K562 (cell line): ENCODE data around the gene SEMA6B. TPM values are rescaled to one million over a fixed set of nuclear protein-coding genes. Genes with fewer than 3 reads are reported as not detected.
A peak's percentile ranks its signal among the peaks of the same experiment; 100 is the strongest.

Experiments used
- BCOR ChIP-seq: fragments of 450-650 bp; IDR thresholded peaks from 2 replicates; pipeline ENCODE4 v1.6.1; 2016
- CBFB ChIP-seq: sonication (generic); formaldehyde crosslinking; IDR thresholded peaks from 2 replicates; pipeline ENCODE4 v1.4.0; 2020; ENCODE audit warnings: mild to moderate bottlenecking, missing genetic modification reagents
- JUND ChIP-seq, 2 experiments: IDR thresholded peaks; 2 replicates in 1 of 2; 3 replicates in 1 of 2; pipeline ENCODE4 v1.6.1; 2011; ENCODE audit warnings: borderline replicate concordance in 2 of 2, low read depth in 2 of 2, low read length in 2 of 2, improper control_type of control experiment in 1 of 2, missing biosample characterization in 1 of 2, missing genetic modification characterization in 1 of 2, missing genetic modification reagents in 1 of 2
- MEIS2 ChIP-seq: fragments of 450-650 bp; IDR thresholded peaks from 2 replicates; pipeline ENCODE4 v1.6.1; 2014; ENCODE audit warnings: mild to moderate bottlenecking; ENCODE audit not compliant: partially characterized antibody
- MYNN ChIP-seq, 2 experiments: sonication (generic); formaldehyde crosslinking in 1 of 2; IDR thresholded peaks; 2 replicates each; pipeline versions ENCODE4 v1.5.0 to v1.6.1; 2016 to 2020; ENCODE audit warnings: antibody characterized with exemption in 1 of 2, missing genetic modification reagents in 1 of 2
- NFE2L1 ChIP-seq: fragments of 450-650 bp; IDR thresholded peaks from 2 replicates; pipeline ENCODE4 v1.6.1; 2016; ENCODE audit warnings: missing genetic modification characterization, low read depth, mild to moderate bottlenecking, missing compliant biosample characterization, moderate library complexity, borderline replicate concordance
- POLR2B ChIP-seq: fragments of 450-650 bp; IDR thresholded peaks from 2 replicates; pipeline ENCODE4 v1.6.1; 2018; ENCODE audit warnings: low read depth; ENCODE audit not compliant: partially characterized antibody
- PURB ChIP-seq: sonication (generic); formaldehyde crosslinking; IDR thresholded peaks from 2 replicates; pipeline ENCODE4 v1.9.0; 2021; ENCODE audit warnings: low read depth, mild to moderate bottlenecking, missing genetic modification reagents
- TCF7 ChIP-seq: sonication (generic); IDR thresholded peaks from 2 replicates; pipeline ENCODE4 v1.6.1; 2016; ENCODE audit warnings: antibody characterized with exemption, borderline replicate concordance
- TOE1 ChIP-seq, 2 experiments: fragments of 450-650 bp in 1 of 2; sonication (generic) in 1 of 2; formaldehyde crosslinking in 1 of 2; IDR thresholded peaks; 2 replicates each; pipeline versions ENCODE4 v1.7.1 to v1.8.0; 2016 to 2022; ENCODE audit warnings: borderline replicate concordance in 2 of 2, mild to moderate bottlenecking in 2 of 2, antibody characterized with exemption in 1 of 2, inconsistent platforms in 1 of 2, low read depth in 1 of 2, missing genetic modification reagents in 1 of 2, moderate library complexity in 1 of 2
- U2AF2 ChIP-seq: fragments of 200-400 bp; formaldehyde crosslinking; optimal IDR thresholded peaks from 2 replicates; pipeline ENCODE3; 2017; ENCODE audit warnings: low read depth, mild to moderate bottlenecking, low read length
- ZC3H8 ChIP-seq: fragments of 450-650 bp; IDR thresholded peaks from 2 replicates; pipeline ENCODE4 v1.6.1; 2017
- ZNF124 ChIP-seq: sonication (generic); formaldehyde crosslinking; IDR thresholded peaks from 2 replicates; pipeline ENCODE4 v1.8.1; 2022; ENCODE audit warnings: missing genetic modification reagents
- ZNF436 ChIP-seq: fragments of 250-450, 450-650 bp; sonication (Bioruptor Pico); formaldehyde crosslinking; IDR thresholded peaks from 2 replicates; pipeline ENCODE4 v1.7.0; 2020; ENCODE audit warnings: mild to moderate bottlenecking
- polyA plus RNA-seq, 8 experiments: library from polyadenylated mRNA; depleted of rRNA in 4 of 8; stranded (reverse) in 5 of 8; unstranded in 3 of 8; fragments of >200 nt; fragmentation: Nextera tagmentation in 2 of 8; fragmentation: Illumina TruSeq in 1 of 8; extraction: Ambion mirVana in 2 of 8; extraction: Trizol in 1 of 8; gene quantifications; 2 replicates each; pipeline versions ENCODE4 v1.2.1 to v1.2.3, GENCODE V29; 2011 to 2014; ENCODE audit warnings: inconsistent platforms in 1 of 8, missing spikeins in 1 of 8
- total RNA-seq, 7 experiments: library from RNA; depleted of rRNA in 6 of 7; stranded (reverse); fragments of >200 nt in 6 of 7; fragmentation: Illumina TruSeq in 2 of 7; extraction: Trizol in 2 of 7; gene quantifications; 2 replicates each; pipeline versions ENCODE4 v1.2.1 to v1.2.3, GENCODE V29; 2011 to 2021; ENCODE audit warnings: low replicate concordance in 1 of 7
- TF ChIP-seq, protein P1 (sequence below): fragments of 250-450 bp; sonication (Bioruptor Pico); IDR thresholded peaks from 2 replicates; pipeline ENCODE4 v1.4.0; 2020
- TF ChIP-seq, protein P2 (sequence below): sonication (generic); formaldehyde crosslinking; IDR thresholded peaks from 2 replicates; pipeline ENCODE4 v1.8.1; 2023; ENCODE audit warnings: mild to moderate bottlenecking, missing genetic modification reagents
- TF ChIP-seq, protein P3 (sequence below): fragments of 200-800 bp; sonication (Bioruptor generic); IDR thresholded peaks from 2 replicates; pipeline ENCODE4 v1.6.1; 2017; ENCODE audit warnings: missing genetic modification characterization, missing compliant biosample characterization
- TF ChIP-seq, protein P4 (sequence below): IDR thresholded peaks from 2 replicates; pipeline ENCODE4 v1.6.1; 2016; ENCODE audit warnings: missing genetic modification characterization, missing compliant biosample characterization
- TF ChIP-seq, protein P5 (sequence below): fragments of 250-450 bp; sonication (Bioruptor Pico); IDR thresholded peaks from 2 replicates; pipeline ENCODE4 v1.4.0; 2020; ENCODE audit warnings: borderline replicate concordance

SEMA6B gene
- total and polyA plus RNA-seq, 9 of the 15 experiments (the other 6 are each of a cell fraction or from before 2014, with no cell fraction given): 0.65 to 4.6 (median 2.5) TPM; not detected in 2

DNA sequence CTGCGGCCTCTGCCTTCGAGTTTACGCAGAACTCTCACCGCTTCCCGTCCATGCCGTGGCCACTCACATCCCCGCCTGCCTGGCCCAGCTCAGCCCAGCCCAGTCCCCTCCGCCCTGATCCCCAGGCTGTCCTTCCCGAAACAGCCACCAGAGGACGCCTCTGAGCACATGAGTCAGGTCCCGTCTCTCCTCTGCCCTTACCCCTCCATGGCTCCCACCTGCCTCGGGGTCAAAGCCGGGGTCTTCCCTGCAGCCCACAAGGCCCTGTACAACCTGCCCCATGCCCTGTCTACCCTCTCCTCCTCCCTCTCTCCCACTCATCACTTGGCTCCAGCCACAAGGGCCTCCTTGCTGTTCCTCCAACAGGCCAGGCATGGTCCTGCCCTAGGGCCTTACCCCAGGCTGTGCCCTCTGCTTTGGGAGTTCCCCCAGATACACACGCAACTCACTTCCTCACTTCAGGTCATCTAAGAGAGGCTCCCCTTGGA is 8.1 kb upstream of the SEMA6B start (continued):
- TF ChIP-seq U2AF2 (no peak), NFE2L1 (tag) (no peak), TCF7 (no peak), MYNN (IDR thresholded peaks at IDR 0.05) (no peak), MYNN (CRISPR knock-in tag; IDR thresholded peaks at IDR 0.05) (no peak), POLR2B (no peak), JUND (IDR thresholded peaks at IDR 0.05; ENCODE audit: borderline replicate concordance, low read depth, low read length) (peak; percentile 72), JUND (tag; IDR thresholded peaks at IDR 0.05; ENCODE audit: borderline replicate concordance, low read depth, low read length) (no peak; the same call in 2 of the 3 replicates), TOE1 (IDR thresholded peaks at IDR 0.05; ENCODE audit: borderline replicate concordance) (peak; percentile 54), TOE1 (CRISPR knock-in tag; IDR thresholded peaks at IDR 0.05; ENCODE audit: borderline replicate concordance, low read depth) (no peak), ZC3H8 (no peak), MEIS2 (no peak), PURB (CRISPR knock-in tag) (no peak), BCOR (peak; percentile 99), CBFB (no peak), ZNF436 (no peak), ZNF124 (no peak)
- TF ChIP-seq, protein P1, sequence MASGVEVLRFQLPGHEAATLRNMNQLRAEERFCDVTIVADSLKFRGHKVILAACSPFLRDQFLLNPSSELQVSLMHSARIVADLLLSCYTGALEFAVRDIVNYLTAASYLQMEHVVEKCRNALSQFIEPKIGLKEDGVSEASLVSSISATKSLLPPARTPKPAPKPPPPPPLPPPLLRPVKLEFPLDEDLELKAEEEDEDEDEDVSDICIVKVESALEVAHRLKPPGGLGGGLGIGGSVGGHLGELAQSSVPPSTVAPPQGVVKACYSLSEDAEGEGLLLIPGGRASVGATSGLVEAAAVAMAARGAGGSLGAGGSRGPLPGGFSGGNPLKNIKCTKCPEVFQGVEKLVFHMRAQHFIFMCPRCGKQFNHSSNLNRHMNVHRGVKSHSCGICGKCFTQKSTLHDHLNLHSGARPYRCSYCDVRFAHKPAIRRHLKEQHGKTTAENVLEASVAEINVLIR (CRISPR knock-in tag): no peak
- TF ChIP-seq, protein P2, sequence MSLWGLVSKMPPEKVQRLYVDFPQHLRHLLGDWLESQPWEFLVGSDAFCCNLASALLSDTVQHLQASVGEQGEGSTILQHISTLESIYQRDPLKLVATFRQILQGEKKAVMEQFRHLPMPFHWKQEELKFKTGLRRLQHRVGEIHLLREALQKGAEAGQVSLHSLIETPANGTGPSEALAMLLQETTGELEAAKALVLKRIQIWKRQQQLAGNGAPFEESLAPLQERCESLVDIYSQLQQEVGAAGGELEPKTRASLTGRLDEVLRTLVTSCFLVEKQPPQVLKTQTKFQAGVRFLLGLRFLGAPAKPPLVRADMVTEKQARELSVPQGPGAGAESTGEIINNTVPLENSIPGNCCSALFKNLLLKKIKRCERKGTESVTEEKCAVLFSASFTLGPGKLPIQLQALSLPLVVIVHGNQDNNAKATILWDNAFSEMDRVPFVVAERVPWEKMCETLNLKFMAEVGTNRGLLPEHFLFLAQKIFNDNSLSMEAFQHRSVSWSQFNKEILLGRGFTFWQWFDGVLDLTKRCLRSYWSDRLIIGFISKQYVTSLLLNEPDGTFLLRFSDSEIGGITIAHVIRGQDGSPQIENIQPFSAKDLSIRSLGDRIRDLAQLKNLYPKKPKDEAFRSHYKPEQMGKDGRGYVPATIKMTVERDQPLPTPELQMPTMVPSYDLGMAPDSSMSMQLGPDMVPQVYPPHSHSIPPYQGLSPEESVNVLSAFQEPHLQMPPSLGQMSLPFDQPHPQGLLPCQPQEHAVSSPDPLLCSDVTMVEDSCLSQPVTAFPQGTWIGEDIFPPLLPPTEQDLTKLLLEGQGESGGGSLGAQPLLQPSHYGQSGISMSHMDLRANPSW (CRISPR knock-in tag): no peak
- TF ChIP-seq, protein P3, sequence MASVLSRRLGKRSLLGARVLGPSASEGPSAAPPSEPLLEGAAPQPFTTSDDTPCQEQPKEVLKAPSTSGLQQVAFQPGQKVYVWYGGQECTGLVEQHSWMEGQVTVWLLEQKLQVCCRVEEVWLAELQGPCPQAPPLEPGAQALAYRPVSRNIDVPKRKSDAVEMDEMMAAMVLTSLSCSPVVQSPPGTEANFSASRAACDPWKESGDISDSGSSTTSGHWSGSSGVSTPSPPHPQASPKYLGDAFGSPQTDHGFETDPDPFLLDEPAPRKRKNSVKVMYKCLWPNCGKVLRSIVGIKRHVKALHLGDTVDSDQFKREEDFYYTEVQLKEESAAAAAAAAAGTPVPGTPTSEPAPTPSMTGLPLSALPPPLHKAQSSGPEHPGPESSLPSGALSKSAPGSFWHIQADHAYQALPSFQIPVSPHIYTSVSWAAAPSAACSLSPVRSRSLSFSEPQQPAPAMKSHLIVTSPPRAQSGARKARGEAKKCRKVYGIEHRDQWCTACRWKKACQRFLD (CRISPR knock-in tag): no peak
- TF ChIP-seq, protein P4, sequence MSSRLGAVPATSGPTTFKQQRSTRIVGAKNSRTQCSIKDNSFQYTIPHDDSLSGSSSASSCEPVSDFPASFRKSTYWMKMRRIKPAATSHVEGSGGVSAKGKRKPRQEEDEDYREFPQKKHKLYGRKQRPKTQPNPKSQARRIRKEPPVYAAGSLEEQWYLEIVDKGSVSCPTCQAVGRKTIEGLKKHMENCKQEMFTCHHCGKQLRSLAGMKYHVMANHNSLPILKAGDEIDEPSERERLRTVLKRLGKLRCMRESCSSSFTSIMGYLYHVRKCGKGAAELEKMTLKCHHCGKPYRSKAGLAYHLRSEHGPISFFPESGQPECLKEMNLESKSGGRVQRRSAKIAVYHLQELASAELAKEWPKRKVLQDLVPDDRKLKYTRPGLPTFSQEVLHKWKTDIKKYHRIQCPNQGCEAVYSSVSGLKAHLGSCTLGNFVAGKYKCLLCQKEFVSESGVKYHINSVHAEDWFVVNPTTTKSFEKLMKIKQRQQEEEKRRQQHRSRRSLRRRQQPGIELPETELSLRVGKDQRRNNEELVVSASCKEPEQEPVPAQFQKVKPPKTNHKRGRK (tag): no peak
- TF ChIP-seq, protein P5, sequence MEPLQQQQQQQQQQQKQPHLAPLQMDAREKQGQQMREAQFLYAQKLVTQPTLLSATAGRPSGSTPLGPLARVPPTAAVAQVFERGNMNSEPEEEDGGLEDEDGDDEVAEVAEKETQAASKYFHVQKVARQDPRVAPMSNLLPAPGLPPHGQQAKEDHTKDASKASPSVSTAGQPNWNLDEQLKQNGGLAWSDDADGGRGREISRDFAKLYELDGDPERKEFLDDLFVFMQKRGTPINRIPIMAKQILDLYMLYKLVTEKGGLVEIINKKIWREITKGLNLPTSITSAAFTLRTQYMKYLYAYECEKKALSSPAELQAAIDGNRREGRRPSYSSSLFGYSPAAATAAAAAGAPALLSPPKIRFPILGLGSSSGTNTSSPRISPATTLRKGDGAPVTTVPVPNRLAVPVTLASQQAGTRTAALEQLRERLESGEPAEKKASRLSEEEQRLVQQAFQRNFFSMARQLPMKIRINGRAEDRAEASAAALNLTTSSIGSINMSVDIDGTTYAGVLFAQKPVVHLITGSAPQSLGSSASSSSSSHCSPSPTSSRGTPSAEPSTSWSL: no peak
